SK-N-SH (cell line): ENCODE measurements around the gene MICAL2. TPM values are rescaled to one million over a fixed set of nuclear protein-coding genes. Genes with fewer than 3 reads are reported as not detected.

ENCODE experiments used
- CTCF ChIA-PET: fragments of 300-600, 350-600 bp; formaldehyde crosslinking; extraction: SDS; loops from one replicate; lab custom pipeline; 2021; lab: Yijun Ruan, JAX
- POLR2A ChIA-PET: fragments of 350-600 bp; sonication (Branson Sonifier 250); formaldehyde crosslinking; extraction: SDS; loops from one replicate; lab custom pipeline; 2020; ENCODE audit warnings: antibody characterized with exemption, inconsistent platforms; lab: Yijun Ruan, JAX
- DNase-seq: peaks from one replicate; pipeline ENCODE4 v3.0.0; 2012
- H2AFZ ChIP-seq: fragments of 200-600 bp; sonication (generic); 2 replicates; pipeline ENCODE4 v1.8.1; 2016; ENCODE audit warnings: antibody characterized with exemption, mild to moderate bottlenecking, low read depth
- H3F3A ChIP-seq: fragments of 200-600 bp; sonication (generic); replicated peaks from 2 replicates; pipeline ENCODE3; 2016; ENCODE audit warnings: antibody characterized with exemption, mild to moderate bottlenecking; ENCODE audit not compliant: insufficient read depth
- H3K27ac ChIP-seq, 2 experiments: fragments of 200-500 bp in 1 of 2; fragments of 200-600 bp in 1 of 2; sonication (Bioruptor generic) in 1 of 2; sonication (generic), shearing (Covaris generic) in 1 of 2; 2 replicates each; pipeline versions ENCODE4 v1.5.1 to v1.6.1; 2014 to 2016; ENCODE audit warnings: low read depth in 2 of 2, inconsistent platforms in 1 of 2, low read length in 1 of 2, mild to moderate bottlenecking in 1 of 2, mixed read lengths in 1 of 2
- H3K27me3 ChIP-seq: fragments of 200-600 bp; sonication (generic), shearing (Covaris generic); 2 replicates; pipeline ENCODE4 v1.6.1; 2016; ENCODE audit warnings: mixed run types; ENCODE audit not compliant: insufficient read depth
- H3K36me3 ChIP-seq, 2 experiments: fragments of 200-500 bp in 1 of 2; fragments of 200-600 bp in 1 of 2; sonication (Bioruptor generic) in 1 of 2; sonication (generic) in 1 of 2; replicated peaks in 1 of 2; 2 replicates each; pipeline versions ENCODE3 to v1.5.1; 2014 to 2016; ENCODE audit warnings: low read length in 1 of 2, mild to moderate bottlenecking in 1 of 2; ENCODE audit not compliant: insufficient read depth in 2 of 2, control insufficient read depth in 1 of 2
- H3K4me1 ChIP-seq, 2 experiments: fragments of 200-500 bp in 1 of 2; fragments of 200-600 bp in 1 of 2; sonication (Bioruptor generic) in 1 of 2; sonication (generic), shearing (Covaris generic) in 1 of 2; 2 replicates each; pipeline versions ENCODE4 v1.5.1 to v1.6.1; 2014 to 2016; ENCODE audit warnings: low read depth in 1 of 2, low read length in 1 of 2, mixed run types in 1 of 2; ENCODE audit not compliant: insufficient read depth in 2 of 2, control insufficient read depth in 1 of 2
- H3K4me2 ChIP-seq: fragments of 200-600 bp; sonication (generic), shearing (Covaris generic); 2 replicates; pipeline ENCODE4 v1.6.1; 2017; ENCODE audit warnings: mixed run types
- H3K4me3 ChIP-seq, 2 experiments: fragments of 200-500 bp in 1 of 2; fragments of 200-600 bp in 1 of 2; sonication (Bioruptor generic) in 1 of 2; sonication (generic), shearing (Covaris generic) in 1 of 2; 2 replicates each; pipeline versions ENCODE4 v1.5.1 to v1.8.1; 2014 to 2016; ENCODE audit warnings: low read depth in 2 of 2, inconsistent platforms in 1 of 2, low read length in 1 of 2, mild to moderate bottlenecking in 1 of 2, mixed read lengths in 1 of 2, moderate library complexity in 1 of 2
- H3K79me2 ChIP-seq: fragments of 200-600 bp; sonication (generic); 2 replicates; pipeline ENCODE4 v1.8.1; 2017; ENCODE audit warnings: mild to moderate bottlenecking; ENCODE audit not compliant: insufficient read depth
- H3K9ac ChIP-seq: fragments of 200-600 bp; sonication (generic); 2 replicates; pipeline ENCODE4 v1.6.1; 2017; ENCODE audit warnings: mixed run types
- H3K9me2 ChIP-seq: fragments of 200-600 bp; sonication (generic); 2 replicates; pipeline ENCODE4 v1.6.1; 2017; ENCODE audit warnings: mixed run types
- H3K9me3 ChIP-seq: fragments of 200-600 bp; sonication (generic); 2 replicates; pipeline ENCODE4 v1.6.1; 2017; ENCODE audit warnings: mixed run types, mild to moderate bottlenecking, moderate library complexity
- H4K20me1 ChIP-seq: fragments of 200-600 bp; sonication (generic); 2 replicates; pipeline ENCODE4 v1.6.1; 2017; ENCODE audit warnings: mild to moderate bottlenecking, mixed run types; ENCODE audit not compliant: insufficient read depth
- CHD2 ChIP-seq: fragments of 150-350 bp; IDR thresholded peaks from 2 replicates; pipeline ENCODE4 v1.6.1; 2018; ENCODE audit warnings: low read length; ENCODE audit not compliant: partially characterized antibody
- FOSL2 ChIP-seq: IDR thresholded peaks from 2 replicates; pipeline ENCODE4 v1.4.0; 2012; ENCODE audit warnings: low read depth, mild to moderate bottlenecking, moderate library complexity, borderline replicate concordance
- IRF3 ChIP-seq: fragments of 150-350 bp; IDR thresholded peaks from 2 replicates; pipeline ENCODE4 v1.6.1; 2016; ENCODE audit warnings: mild to moderate bottlenecking, low read depth, low read length
- NFIC ChIP-seq: IDR thresholded peaks from 2 replicates; pipeline ENCODE4 v1.4.0; 2012; ENCODE audit warnings: borderline replicate concordance
- RAD21 ChIP-seq: IDR thresholded peaks from 2 replicates; pipeline ENCODE4 v1.6.1; 2012; ENCODE audit warnings: mild to moderate bottlenecking, low read length
- REST ChIP-seq: IDR thresholded peaks from 2 replicates; pipeline ENCODE4 v1.6.1; 2012; ENCODE audit warnings: mild to moderate bottlenecking, low read depth, low read length, moderate library complexity
- RFX5 ChIP-seq: IDR thresholded peaks from 2 replicates; pipeline ENCODE4 v1.6.1; 2012; ENCODE audit warnings: mild to moderate bottlenecking, improper control_type of control experiment, low read length
- TCF12 ChIP-seq: IDR thresholded peaks from 2 replicates; pipeline ENCODE4 v1.4.0; 2012
- USF2 ChIP-seq: fragments of 150-350 bp; IDR thresholded peaks from 2 replicates; pipeline ENCODE4 v1.6.1; 2017; ENCODE audit warnings: antibody characterized with exemption, low read length, low read depth, borderline replicate concordance
- WGBS: methylation state at CpG from one replicate; pipeline ENCODE4 v1.1.6; 2017; ENCODE audit warnings: low lambda C conversion rate; 5-methylcytosine and 5-hydroxymethylcytosine counted together
- polyA plus RNA-seq, 3 experiments: library from polyadenylated mRNA; depleted of rRNA; stranded (reverse); fragments of >200 nt; gene quantifications; 2 replicates each; pipeline ENCODE4 v1.2.3, GENCODE V29; 2012

Gene MICAL2
- polyA plus RNA-seq, 1 of the 3 experiments (the other 2 are of a cell fraction): 54.6 TPM

- no peaks in the 10 kb centered on the region for H3K27me3 ChIP-seq
- H3K9ac ChIP-seq: no peak overlapping the region
- peaks cover 16% of the 10 kb centered on the region for H3F3A ChIP-seq
- no peak overlapping the region for H3K4me2 ChIP-seq
- ChIA-PET CTCF (interaction anchor here (1.0 to 2.7 kb wide), 7 partner anchors 8 to 204 kb away, joined by 4 to 24 read pairs (median 6); no protein-coding TSS in a partner anchor), POLR2A (no interaction called here)
- no peaks in the 10 kb centered on the region for H3K9me2 ChIP-seq
- peaks cover 17% of the 10 kb centered on the region; the same call in 1 of the 2 replicates for H3K79me2 ChIP-seq
- H3K4me3 ChIP-seq: no peak overlapping the region
- 0 out of 4 replicates have a peak overlapping the region, but pooled peaks of 1 of the 2 experiments have one; percentile 4 for H3K27ac ChIP-seq
- H3K36me3 ChIP-seq: peaks cover 38 to 46% of the 10 kb centered on the region in 2 experiments
- H4K20me1 ChIP-seq: no peaks in the 10 kb centered on the region
- peaks cover 0 to 44% of the 10 kb centered on the region in 2 experiments; a peak in 1 of 4 replicates for H3K4me1 ChIP-seq
- no peak overlapping the region for H2AFZ ChIP-seq
- no peaks in the 10 kb centered on the region for H3K9me3 ChIP-seq
- TF ChIP-seq RAD21 (no peak), CHD2 (no peak)
- no peak for DNase-seq
- 97% methylated on average over 3 of the region's 3 CpGs for WGBS
Observed at GRCh38 chr11:12247543-12248254, 137.3 kb downstream of the MICAL2 start.

- CTCF ChIA-PET: interaction anchor here (1.0 to 2.6 kb wide), 7 partner anchors 8 to 202 kb away, joined by 3 to 21 read pairs (median 5); no protein-coding TSS in a partner anchor
- WGBS: 79% methylated on average over 5 of the region's 5 CpGs
Observed at GRCh38 chr11:12248330-12248729, 137.9 kb downstream of the MICAL2 start.

More at GRCh38 chr11:12248330-12248729, 137.9 kb downstream of the MICAL2 start:
- no peaks in the 10 kb centered on the region for H3K9me3 ChIP-seq
- no peaks in the 10 kb centered on the region for H3K27me3 ChIP-seq
- DNase-seq: peak; percentile 59
- H3K27ac ChIP-seq: no peak overlapping the region
- H2AFZ ChIP-seq: no peak overlapping the region
- H3K4me2 ChIP-seq: no peak overlapping the region
- H3K4me3 ChIP-seq: no peak overlapping the region
- POLR2A ChIA-PET: no interaction called here
- H3F3A ChIP-seq: peaks cover 16% of the 10 kb centered on the region
- H4K20me1 ChIP-seq: no peaks in the 10 kb centered on the region
- no peak overlapping the region for H3K9ac ChIP-seq
- H3K79me2 ChIP-seq: peaks cover 18% of the 10 kb centered on the region; the same call in 1 of the 2 replicates
- peaks cover 32 to 39% of the 10 kb centered on the region in 2 experiments for H3K36me3 ChIP-seq
- peaks cover 0 to 45% of the 10 kb centered on the region in 2 experiments; a peak in 1 of 4 replicates for H3K4me1 ChIP-seq
- no peaks in the 10 kb centered on the region for H3K9me2 ChIP-seq
- TF ChIP-seq USF2 (no peak), FOSL2 (no peak), NFIC (0 out of 2 replicates have a peak, but pooled peaks have one; percentile 10), TCF12 (no peak), IRF3 (no peak), RFX5 (no peak), REST (no peak)
